Keratinocyte (primary cell): ENCODE results near the gene PTPRD.

ENCODE experiments used
- CTCF ChIP-seq, 3 experiments: IDR thresholded peaks in 1 of 3; conservative IDR thresholded peaks in 1 of 3; optimal IDR thresholded peaks in 1 of 3; 2 replicates in 2 of 3; 3 replicates in 1 of 3; pipeline versions ENCODE3 to v1.5.1; 2011; ENCODE audit warnings: low read length in 3 of 3, mild to moderate bottlenecking in 3 of 3, moderate library complexity in 2 of 3, control low read depth in 1 of 3, inconsistent platforms in 1 of 3; ENCODE audit not compliant: insufficient read depth in 2 of 3; ENCODE audit errors: extremely low read depth in 1 of 3
- EZH2 ChIP-seq: IDR thresholded peaks from one replicate; pipeline ENCODE4 v1.6.1; 2012; ENCODE audit warnings: inconsistent platforms, mild to moderate bottlenecking, low read length, moderate library complexity

GRCh38 chr9:8647824-8648223 is 1965.0 kb downstream of the PTPRD start:
- no peak for TF ChIP-seq EZH2
- no peak for TF ChIP-seq CTCF (optimal IDR thresholded peaks at IDR 0.05 in 1 of 3, IDR thresholded peaks at IDR 0.05 in 1 of 3, conservative IDR thresholded peaks at IDR 0.05 in 1 of 3; ENCODE audit: extremely low read depth in 1 of 3, insufficient read depth in 2 of 3, low read length in 3 of 3)
